HG02938 (cell line): Measurements from ENCODE around the gene DOK4.

Source experiments
- ATAC-seq: cut with Tn5 transposase; IDR thresholded peaks from one replicate; pipeline ENCODE4 v1.9.1; 2021; ENCODE audit warnings: mild to moderate bottlenecking, moderate library complexity; ENCODE audit not compliant: unreplicated experiment

DOK4 gene

GRCh38 chr16:57519796-57520360 is 33.6 kb upstream of the DOK4 start:
- peak; percentile 58 for ATAC-seq

GRCh38 chr16:57518922-57519321 is 32.6 kb upstream of the DOK4 start:
- no peak for ATAC-seq

- ATAC-seq: no peak
Observed at GRCh38 chr16:57518520-57518919, 32.2 kb upstream of the DOK4 start.

GRCh38 chr16:57517397-57518367 is 31.4 kb upstream of the DOK4 start:
- no peak for ATAC-seq

GRCh38 chr16:57516773-57517172 is 30.5 kb upstream of the DOK4 start:
- no peak for ATAC-seq

- ATAC-seq: no peak
Observed at GRCh38 chr16:57516176-57516725, 30.0 kb upstream of the DOK4 start.

DNA sequence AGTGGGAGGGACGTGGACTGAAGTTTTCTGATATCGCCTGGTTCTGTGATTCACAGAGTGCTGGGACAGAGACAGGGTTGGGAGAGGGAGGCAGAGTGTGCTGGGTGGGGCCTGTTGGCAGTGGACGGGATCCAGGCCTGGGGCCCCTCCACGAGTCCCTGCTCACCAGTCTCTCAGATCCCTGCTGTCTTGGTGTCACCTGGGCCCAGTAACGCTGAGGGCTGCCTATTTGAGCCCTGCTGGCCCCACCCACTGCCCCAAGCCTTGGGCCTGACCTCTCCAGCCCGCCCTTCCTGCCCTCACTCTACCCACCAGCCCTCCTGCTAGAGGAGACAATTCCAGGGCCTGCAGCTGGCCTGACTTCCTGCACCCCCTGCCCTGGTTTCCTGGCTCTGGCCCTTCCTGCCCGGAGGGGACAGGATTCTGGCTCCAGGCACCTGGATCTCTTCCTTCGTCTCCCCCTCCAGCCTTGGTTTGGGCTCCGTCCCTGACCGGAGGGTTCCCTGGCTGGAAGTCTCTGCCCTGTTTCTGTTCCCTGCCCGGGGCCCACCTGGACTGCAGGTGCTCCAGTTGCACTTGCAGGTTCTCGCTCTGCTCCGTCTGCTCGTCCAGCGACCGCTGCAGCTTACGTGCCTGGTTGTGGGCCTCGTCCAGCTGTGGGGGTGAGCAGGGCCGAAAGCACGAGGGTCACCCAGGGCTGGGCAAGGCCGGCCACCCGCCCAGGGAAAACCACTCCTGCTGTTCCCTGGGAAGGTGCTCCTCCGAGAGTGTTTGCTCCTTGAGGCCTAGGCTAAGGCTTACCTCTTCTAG is 28.7 kb upstream of the DOK4 start:
- no peak for ATAC-seq

GRCh38 chr16:57514371-57514770 is 28.1 kb upstream of the DOK4 start:
- no peak for ATAC-seq

- no peak for ATAC-seq
Observed at GRCh38 chr16:57513371-57514102, 27.2 kb upstream of the DOK4 start.

- ATAC-seq: no peak
Observed at GRCh38 chr16:57512296-57513001, 26.2 kb upstream of the DOK4 start.

DNA sequence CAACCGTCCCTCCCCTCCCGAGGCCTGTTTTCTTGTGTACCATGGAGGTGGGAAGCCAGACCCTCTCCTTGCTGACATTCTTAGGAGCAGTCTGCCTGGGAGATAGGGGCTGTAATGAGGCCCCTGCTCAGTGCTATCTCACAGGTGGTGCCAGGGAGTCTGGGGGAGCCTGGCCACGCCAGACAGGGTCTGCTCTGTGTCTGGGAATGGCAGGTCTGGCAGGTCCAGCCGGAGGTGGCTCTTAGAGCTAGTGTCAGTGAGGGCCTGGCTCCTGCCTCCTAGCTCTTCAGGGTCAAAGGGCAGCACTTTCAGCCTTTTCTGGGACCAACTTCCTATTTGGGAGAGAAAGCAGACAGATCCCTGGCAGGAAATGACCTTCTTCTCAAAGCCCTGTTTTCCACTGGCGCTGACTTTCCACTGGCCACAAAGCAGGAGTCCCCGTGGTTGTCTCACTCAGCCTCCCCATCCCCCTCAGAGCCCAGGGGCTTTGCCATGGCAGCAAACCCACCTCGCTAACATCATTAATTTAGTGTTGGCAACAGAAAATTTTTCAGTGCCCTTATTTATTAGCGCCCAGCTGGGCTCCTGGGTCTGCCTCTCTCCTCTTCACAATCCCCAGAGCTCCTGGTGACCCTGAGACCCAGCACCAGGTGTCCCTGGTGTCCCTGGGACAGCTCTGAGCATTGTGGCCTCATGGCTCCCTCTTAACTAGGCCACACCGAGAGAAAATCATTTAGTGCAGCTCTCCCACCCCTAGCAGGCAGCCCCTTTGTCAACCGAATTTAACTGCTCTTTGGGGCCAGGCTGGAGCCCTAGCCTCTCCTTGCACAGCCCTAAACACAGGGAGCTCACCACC is 24.0 kb upstream of the DOK4 start:
- ATAC-seq: no peak

- no peak for ATAC-seq
Observed at GRCh38 chr16:57509231-57509923, 23.1 kb upstream of the DOK4 start.

DNA sequence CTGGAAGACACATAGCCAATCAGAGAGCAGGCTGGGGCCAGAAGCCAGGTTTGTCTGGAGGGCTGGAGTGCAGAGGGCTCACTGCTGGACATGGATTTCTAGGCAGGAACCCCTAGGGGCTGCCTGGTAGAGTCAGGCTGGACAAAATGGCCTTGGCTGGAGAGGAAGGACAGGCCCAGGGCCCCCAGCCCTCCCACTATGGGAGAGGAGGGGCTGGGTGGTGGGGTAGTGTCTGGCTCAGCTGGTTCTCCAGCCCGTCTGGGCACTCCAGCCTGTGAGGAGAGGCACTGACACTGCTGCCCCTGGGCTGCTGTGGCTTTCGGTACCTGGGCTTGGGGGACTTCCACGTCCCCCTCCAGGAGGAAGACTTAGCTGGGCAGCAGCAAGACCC is 21.7 kb upstream of the DOK4 start:
- ATAC-seq: no peak

- no peak for ATAC-seq
Observed at GRCh38 chr16:57507136-57508034, 21.1 kb upstream of the DOK4 start.

GRCh38 chr16:57505169-57505568 is 18.9 kb upstream of the DOK4 start:
- no peak for ATAC-seq

DNA sequence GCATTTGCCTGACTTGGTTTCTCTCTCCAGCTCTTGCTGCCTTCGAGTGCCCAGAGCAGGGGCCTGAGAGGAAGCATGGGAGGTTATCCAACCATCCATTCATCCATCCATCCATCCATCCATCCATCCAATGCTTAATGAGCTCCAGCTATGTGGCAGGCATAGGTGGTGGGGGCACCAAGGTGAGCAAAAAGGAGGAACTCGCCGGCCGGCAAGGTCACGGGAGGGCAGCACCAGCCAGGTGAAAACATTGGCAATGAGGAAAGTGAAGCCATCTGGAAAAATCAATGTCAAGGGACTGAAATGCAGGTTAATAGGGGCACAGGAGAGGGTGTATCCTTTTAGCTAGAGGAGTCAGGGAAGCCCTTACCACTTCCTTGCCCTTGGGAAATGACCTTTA is 18.2 kb upstream of the DOK4 start:
- no peak for ATAC-seq

DNA sequence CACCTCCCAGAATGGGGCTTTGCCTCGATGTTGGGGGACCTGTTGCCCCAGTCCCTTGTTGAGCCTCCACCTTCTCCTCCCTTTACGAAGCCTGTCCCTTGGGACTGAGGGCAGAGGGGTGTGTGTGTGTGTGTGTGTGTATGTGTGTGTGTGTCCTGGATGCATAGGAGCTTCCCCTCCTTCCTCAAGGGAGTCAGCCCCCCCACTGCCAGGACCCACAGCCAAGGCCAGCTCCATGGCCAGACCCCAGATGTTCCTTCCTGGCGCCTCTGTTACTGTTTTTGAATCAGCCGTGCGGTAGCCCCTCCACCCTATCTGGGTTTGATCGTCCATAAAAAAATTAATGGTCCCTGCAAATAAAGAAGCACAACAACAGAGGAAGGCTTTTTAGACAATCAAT is 17.7 kb upstream of the DOK4 start:
- no peak for ATAC-seq
